WTC11 (cell line): ENCODE measurements around the gene IGFN1. TPM values are rescaled to one million over a fixed set of nuclear protein-coding genes. Genes with fewer than 3 reads are reported as not detected.

Source experiments
- ATAC-seq: fragments of 200-7000 bp; cut with Tn5 transposase; 2 replicates; pipeline ENCODE4 v1.10.0; 2021; ENCODE audit warnings: mild to moderate bottlenecking, moderate library complexity
- CTCF ChIA-PET: fragments of 300-600 bp; sonication (Branson Sonifier 250); formaldehyde crosslinking; loops from one replicate; lab custom pipeline; 2021; ENCODE audit warnings: antibody characterized with exemption; lab: Charles Lee
- POLR2A ChIA-PET: fragments of 350-600 bp; sonication (Branson Sonifier 250); formaldehyde crosslinking; loops from one replicate; lab custom pipeline; 2021; ENCODE audit warnings: antibody characterized with exemption; lab: Charles Lee
- DNase-seq: peaks from one replicate; pipeline ENCODE4 v3.0.0; 2021; ENCODE audit warnings: low spot score
- H3K27ac Mint-ChIP-seq: 2 replicates; pipeline ENCODE4 v1.8.0; 2021; ENCODE audit warnings: mixed read lengths
- H3K27me3 Mint-ChIP-seq: 2 replicates; pipeline ENCODE4 v1.8.0; 2021; ENCODE audit warnings: low read depth, mild to moderate bottlenecking, moderate library complexity, mixed read lengths
- H3K36me3 Mint-ChIP-seq: 2 replicates; pipeline ENCODE4 v1.8.0; 2021; ENCODE audit warnings: mixed read lengths
- H3K4me1 Mint-ChIP-seq: 2 replicates; pipeline ENCODE4 v1.8.0; 2022; ENCODE audit warnings: mixed read lengths
- H3K4me3 Mint-ChIP-seq: 2 replicates; pipeline ENCODE4 v1.8.0; 2021; ENCODE audit warnings: mild to moderate bottlenecking, moderate library complexity, mixed read lengths
- H3K9me3 Mint-ChIP-seq: 2 replicates; pipeline ENCODE4 v1.8.0; 2021; ENCODE audit warnings: mixed read lengths
- ATF1 ChIP-seq: sonication (generic); formaldehyde crosslinking; IDR thresholded peaks from 2 replicates; pipeline ENCODE4 v1.8.1; 2023; ENCODE audit warnings: mild to moderate bottlenecking, moderate library complexity, missing genetic modification reagents
- CREB1 ChIP-seq: sonication (generic); formaldehyde crosslinking; IDR thresholded peaks from 2 replicates; pipeline ENCODE4 v1.8.0; 2023; ENCODE audit warnings: mild to moderate bottlenecking, missing genetic modification reagents
- CREM ChIP-seq: sonication (generic); formaldehyde crosslinking; IDR thresholded peaks from 2 replicates; pipeline ENCODE4 v1.8.1; 2022; ENCODE audit warnings: mild to moderate bottlenecking, missing genetic modification reagents, moderate library complexity
- EMX1 ChIP-seq: fragments of 250-450 bp; sonication (Bioruptor Pico); IDR thresholded peaks from 2 replicates; pipeline ENCODE4 v1.8.0; 2021; ENCODE audit warnings: mild to moderate bottlenecking
- ERG ChIP-seq: fragments of 250-450 bp; sonication (Bioruptor Pico); IDR thresholded peaks from 2 replicates; pipeline ENCODE4 v1.8.0; 2021; ENCODE audit warnings: mild to moderate bottlenecking
- FOXJ3 ChIP-seq: sonication (generic); formaldehyde crosslinking; IDR thresholded peaks from 2 replicates; pipeline ENCODE4 v1.9.0; 2021; ENCODE audit warnings: missing genetic modification reagents, mild to moderate bottlenecking, borderline replicate concordance
- FOXP1 ChIP-seq: sonication (generic); formaldehyde crosslinking; IDR thresholded peaks from 2 replicates; pipeline ENCODE4 v1.8.0; 2022; ENCODE audit warnings: missing genetic modification reagents, mild to moderate bottlenecking, moderate library complexity, borderline replicate concordance
- FOXP4 ChIP-seq: sonication (generic); formaldehyde crosslinking; IDR thresholded peaks from 2 replicates; pipeline ENCODE4 v1.8.0; 2022; ENCODE audit warnings: mild to moderate bottlenecking, missing genetic modification reagents
- MXD4 ChIP-seq: fragments of 250-450 bp; sonication (Bioruptor Pico); IDR thresholded peaks from 2 replicates; pipeline ENCODE4 v1.8.0; 2021; ENCODE audit warnings: mild to moderate bottlenecking, moderate library complexity, borderline replicate concordance
- NR1H2 ChIP-seq: sonication (generic); formaldehyde crosslinking; IDR thresholded peaks from 2 replicates; pipeline ENCODE4 v1.9.0; 2021; ENCODE audit warnings: mild to moderate bottlenecking, moderate library complexity, missing genetic modification reagents
- PRDM15 ChIP-seq: sonication (generic); formaldehyde crosslinking; IDR thresholded peaks from 2 replicates; pipeline ENCODE4 v1.8.0; 2022; ENCODE audit warnings: missing genetic modification reagents
- RORB ChIP-seq: fragments of 250-450 bp; sonication (Bioruptor Pico); IDR thresholded peaks from 2 replicates; pipeline ENCODE4 v1.9.0; 2021; ENCODE audit warnings: mild to moderate bottlenecking
- TEAD1 ChIP-seq: sonication (generic); formaldehyde crosslinking; IDR thresholded peaks from 2 replicates; pipeline ENCODE4 v1.8.0; 2022; ENCODE audit warnings: mild to moderate bottlenecking, missing genetic modification reagents
- TP53 ChIP-seq: sonication (generic); formaldehyde crosslinking; IDR thresholded peaks from 2 replicates; pipeline ENCODE4 v1.8.1; 2023; ENCODE audit warnings: mild to moderate bottlenecking, missing genetic modification reagents
- USF2 ChIP-seq: sonication (generic); formaldehyde crosslinking; IDR thresholded peaks from 2 replicates; pipeline ENCODE4 v1.8.1; 2023; ENCODE audit warnings: mild to moderate bottlenecking, missing genetic modification reagents, moderate library complexity
- ZBTB43 ChIP-seq: sonication (generic); formaldehyde crosslinking; IDR thresholded peaks from 2 replicates; pipeline ENCODE4 v1.8.1; 2023; ENCODE audit warnings: mild to moderate bottlenecking, missing genetic modification reagents
- total RNA-seq: library from RNA; stranded (reverse); gene quantifications from 3 replicates; pipeline ENCODE4 v1.2.3, GENCODE V29; 2021
- TF ChIP-seq, protein P1 (sequence below): sonication (generic); formaldehyde crosslinking; IDR thresholded peaks from 2 replicates; pipeline ENCODE4 v1.8.0; 2023; ENCODE audit warnings: mild to moderate bottlenecking, missing genetic modification reagents

Gene IGFN1
- total RNA-seq, 1 experiment from 2014 or later: 0.11 TPM

DNA sequence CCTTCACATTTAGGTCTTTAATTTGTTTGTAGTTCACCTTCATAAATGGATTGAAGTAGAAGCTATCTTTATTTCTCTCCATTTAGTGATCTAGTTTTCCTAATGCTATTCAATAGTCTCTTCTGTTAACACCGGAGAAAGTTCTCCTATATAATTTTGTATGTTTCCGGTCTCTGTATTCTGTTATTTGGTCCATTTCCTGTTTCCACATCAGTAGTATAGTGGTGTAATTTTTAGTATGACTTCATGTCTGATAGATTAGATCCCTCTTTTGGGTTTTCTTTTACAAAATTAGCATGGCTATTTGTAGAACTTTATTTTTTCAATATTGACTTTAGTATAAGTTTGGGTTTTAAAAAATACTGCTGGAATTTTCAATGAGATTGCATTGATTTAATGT, 51.1 kb downstream of the IGFN1 start (continued):
- no peak for TF ChIP-seq PRDM15 (CRISPR knock-in tag)
- TF ChIP-seq FOXP4: no peak
- TF ChIP-seq RORB: no peak
- TF ChIP-seq MXD4 (CRISPR knock-in tag): no peak
- TF ChIP-seq FOXP1 (CRISPR knock-in tag): no peak
- TF ChIP-seq ERG (CRISPR knock-in tag): no peak
- no peak for TF ChIP-seq ATF1 (CRISPR knock-in tag)
- no peak for TF ChIP-seq CREM (CRISPR knock-in tag)
- no peak for TF ChIP-seq ZBTB43 (CRISPR knock-in tag)
- no peak for TF ChIP-seq EMX1 (CRISPR knock-in tag)
- no peak for TF ChIP-seq TP53 (CRISPR knock-in tag)
- TF ChIP-seq, protein P1, sequence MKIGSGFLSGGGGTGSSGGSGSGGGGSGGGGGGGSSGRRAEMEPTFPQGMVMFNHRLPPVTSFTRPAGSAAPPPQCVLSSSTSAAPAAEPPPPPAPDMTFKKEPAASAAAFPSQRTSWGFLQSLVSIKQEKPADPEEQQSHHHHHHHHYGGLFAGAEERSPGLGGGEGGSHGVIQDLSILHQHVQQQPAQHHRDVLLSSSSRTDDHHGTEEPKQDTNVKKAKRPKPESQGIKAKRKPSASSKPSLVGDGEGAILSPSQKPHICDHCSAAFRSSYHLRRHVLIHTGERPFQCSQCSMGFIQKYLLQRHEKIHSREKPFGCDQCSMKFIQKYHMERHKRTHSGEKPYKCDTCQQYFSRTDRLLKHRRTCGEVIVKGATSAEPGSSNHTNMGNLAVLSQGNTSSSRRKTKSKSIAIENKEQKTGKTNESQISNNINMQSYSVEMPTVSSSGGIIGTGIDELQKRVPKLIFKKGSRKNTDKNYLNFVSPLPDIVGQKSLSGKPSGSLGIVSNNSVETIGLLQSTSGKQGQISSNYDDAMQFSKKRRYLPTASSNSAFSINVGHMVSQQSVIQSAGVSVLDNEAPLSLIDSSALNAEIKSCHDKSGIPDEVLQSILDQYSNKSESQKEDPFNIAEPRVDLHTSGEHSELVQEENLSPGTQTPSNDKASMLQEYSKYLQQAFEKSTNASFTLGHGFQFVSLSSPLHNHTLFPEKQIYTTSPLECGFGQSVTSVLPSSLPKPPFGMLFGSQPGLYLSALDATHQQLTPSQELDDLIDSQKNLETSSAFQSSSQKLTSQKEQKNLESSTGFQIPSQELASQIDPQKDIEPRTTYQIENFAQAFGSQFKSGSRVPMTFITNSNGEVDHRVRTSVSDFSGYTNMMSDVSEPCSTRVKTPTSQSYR (CRISPR knock-in tag): no peak
- TF ChIP-seq USF2: no peak

DNA sequence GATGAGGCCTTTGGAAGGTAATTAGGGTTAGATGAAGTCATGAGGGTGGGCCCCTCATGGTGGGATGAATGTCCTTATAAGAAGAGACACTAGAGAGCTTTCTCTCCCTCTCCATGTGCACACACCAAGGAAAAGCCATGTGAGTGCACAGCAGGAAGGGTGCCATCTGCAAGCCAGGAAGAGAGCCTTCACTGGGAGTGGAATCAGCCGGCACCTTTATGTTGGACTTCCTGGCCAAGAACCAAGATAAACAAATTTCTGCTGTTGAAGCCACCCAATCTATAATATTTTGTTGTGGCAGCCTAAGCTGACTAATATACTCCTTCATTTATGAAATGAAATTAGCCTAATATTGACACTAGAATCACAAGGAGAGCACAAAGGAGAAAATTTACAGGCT, 54.5 kb downstream of the IGFN1 start:
- Mint-ChIP-seq H3K36me3 (peaks cover 9% of the 10 kb centered on the region), H3K4me3 (no peak overlapping the region), H3K27ac (no peak overlapping the region), H3K27me3 (peaks cover 11% of the 10 kb centered on the region), H3K9me3 (peaks cover 11% of the 10 kb centered on the region), H3K4me1 (no peaks in the 10 kb centered on the region)
- ATAC-seq (no peak), DNase-seq (no peak)
- ChIA-PET POLR2A (no interaction called here), CTCF (no interaction called here)
- TF ChIP-seq CREB1 (CRISPR knock-in tag) (no peak), NR1H2 (CRISPR knock-in tag) (no peak), FOXJ3 (CRISPR knock-in tag) (no peak), TEAD1 (no peak), ERG (CRISPR knock-in tag) (no peak)
- TF ChIP-seq, protein P1 (CRISPR knock-in tag): no peak
